BLaER1 (cell line): Measurements from ENCODE around the gene PDX1.

ENCODE experiments used
- H3K27ac ChIP-seq: shearing (Covaris generic); formaldehyde crosslinking; 2 replicates; pipeline ENCODE4 v1.8.1; 2022
- H3K27me3 ChIP-seq: shearing (Covaris generic); formaldehyde crosslinking; 2 replicates; pipeline ENCODE4 v1.8.1; 2022
- H3K36me3 ChIP-seq: shearing (Covaris generic); formaldehyde crosslinking; 2 replicates; pipeline ENCODE4 v1.8.1; 2022
- H3K4me1 ChIP-seq: shearing (Covaris generic); formaldehyde crosslinking; 2 replicates; pipeline ENCODE4 v1.8.1; 2022
- H3K4me2 ChIP-seq: shearing (Covaris generic); formaldehyde crosslinking; 2 replicates; pipeline ENCODE4 v1.8.1; 2022
- H3K4me3 ChIP-seq: shearing (Covaris generic); formaldehyde crosslinking; 2 replicates; pipeline ENCODE4 v1.8.1; 2022
- H3K9ac ChIP-seq: shearing (Covaris generic); formaldehyde crosslinking; 2 replicates; pipeline ENCODE4 v1.8.1; 2022
- H3K9me3 ChIP-seq: shearing (Covaris generic); formaldehyde crosslinking; 2 replicates; pipeline ENCODE4 v1.8.1; 2022
- H4K20me1 ChIP-seq: shearing (Covaris generic); formaldehyde crosslinking; 2 replicates; pipeline ENCODE4 v1.8.1; 2022
- Cebpa-rat ChIP-seq: shearing (Covaris generic); IDR thresholded peaks from 2 replicates; pipeline ENCODE4 v1.8.1; 2022

PDX1 gene

GRCh38 chr13:27928353-27928804 is 8.6 kb downstream of the PDX1 start:
- no peak for TF ChIP-seq Cebpa-rat
- H4K20me1 ChIP-seq = peaks cover 52% of the 10 kb centered on the region
- peaks cover 61% of the 10 kb centered on the region for H3K9me3 ChIP-seq
- H3K9ac ChIP-seq = no peak overlapping the region
- no peaks in the 10 kb centered on the region for H3K36me3 ChIP-seq
- peaks cover 77% of the 10 kb centered on the region for H3K27me3 ChIP-seq
- 0 out of 2 replicates have a peak overlapping the region, but pooled peaks have one; percentile 7 for H3K4me3 ChIP-seq
- no peak overlapping the region for H3K4me2 ChIP-seq
- no peak overlapping the region for H3K27ac ChIP-seq
- H3K4me1 ChIP-seq = no peaks in the 10 kb centered on the region; the same call in 1 of the 2 replicates

- H3K9ac ChIP-seq = no peak overlapping the region
- H3K4me2 ChIP-seq = no peak overlapping the region
- peaks cover 55% of the 10 kb centered on the region for H3K9me3 ChIP-seq
- H3K36me3 ChIP-seq = no peaks in the 10 kb centered on the region
- peaks cover 70% of the 10 kb centered on the region for H3K27me3 ChIP-seq
- no peak overlapping the region for H3K4me3 ChIP-seq
- peaks cover 46% of the 10 kb centered on the region for H4K20me1 ChIP-seq
- TF ChIP-seq Cebpa-rat = no peak
- H3K4me1 ChIP-seq = no peaks in the 10 kb centered on the region; the same call in 1 of the 2 replicates
- no peak overlapping the region for H3K27ac ChIP-seq
Measured at GRCh38 chr13:27928805-27929753, 9.3 kb downstream of the PDX1 start.

- H3K36me3 ChIP-seq = no peaks in the 10 kb centered on the region
- no peaks in the 10 kb centered on the region; the same call in 1 of the 2 replicates for H3K4me1 ChIP-seq
- no peak overlapping the region for H3K27ac ChIP-seq
- no peak for TF ChIP-seq Cebpa-rat
- H3K27me3 ChIP-seq = peaks cover 63% of the 10 kb centered on the region
- H4K20me1 ChIP-seq = peaks cover 38% of the 10 kb centered on the region
- peaks cover 47% of the 10 kb centered on the region for H3K9me3 ChIP-seq
- H3K9ac ChIP-seq = no peak overlapping the region
- H3K4me3 ChIP-seq = no peak overlapping the region
- H3K4me2 ChIP-seq = no peak overlapping the region
Measured at GRCh38 chr13:27929868-27930267, 10.1 kb downstream of the PDX1 start.

- no peak overlapping the region for H3K4me3 ChIP-seq
- H3K27me3 ChIP-seq = peaks cover 30% of the 10 kb centered on the region
- H3K4me1 ChIP-seq = no peaks in the 10 kb centered on the region
- no peaks in the 10 kb centered on the region for H3K36me3 ChIP-seq
- H3K27ac ChIP-seq = no peak overlapping the region
- H4K20me1 ChIP-seq = peaks cover 11% of the 10 kb centered on the region; the same call in 1 of the 2 replicates
- TF ChIP-seq Cebpa-rat = no peak
- H3K4me2 ChIP-seq = no peak overlapping the region
- no peak overlapping the region for H3K9ac ChIP-seq
- H3K9me3 ChIP-seq = peaks cover 14% of the 10 kb centered on the region
Measured at GRCh38 chr13:27933118-27933517, 13.3 kb downstream of the PDX1 start.

- peaks cover 8% of the 10 kb centered on the region for H3K9me3 ChIP-seq
- no peak overlapping the region for H3K4me2 ChIP-seq
- no peaks in the 10 kb centered on the region for H3K36me3 ChIP-seq
- peaks cover 5% of the 10 kb centered on the region; the same call in 1 of the 2 replicates for H4K20me1 ChIP-seq
- no peak overlapping the region for H3K27ac ChIP-seq
- H3K9ac ChIP-seq = no peak overlapping the region
- no peak overlapping the region for H3K4me3 ChIP-seq
- H3K4me1 ChIP-seq = no peaks in the 10 kb centered on the region
- H3K27me3 ChIP-seq = peaks cover 24% of the 10 kb centered on the region
- TF ChIP-seq Cebpa-rat = no peak
Measured at GRCh38 chr13:27933580-27934328, 14.0 kb downstream of the PDX1 start.

GRCh38 chr13:27942972-27943371 is 23.2 kb downstream of the PDX1 start:
- Histone ChIP-seq H4K20me1 (no peaks in the 10 kb centered on the region), H3K4me2 (no peak overlapping the region), H3K27me3 (no peaks in the 10 kb centered on the region), H3K9ac (no peak overlapping the region), H3K27ac (no peak overlapping the region), H3K36me3 (no peaks in the 10 kb centered on the region), H3K9me3 (peaks cover 20% of the 10 kb centered on the region), H3K4me3 (no peak overlapping the region), H3K4me1 (no peaks in the 10 kb centered on the region)
- no peak for TF ChIP-seq Cebpa-rat

GRCh38 chr13:27952876-27953675 is 33.3 kb downstream of the PDX1 start:
- H3K9me3 ChIP-seq = 0 out of 2 replicates have a peak, but pooled peaks cover 9% of the 10 kb centered on the region
- TF ChIP-seq Cebpa-rat = no peak
- peak overlapping the region; percentile 73 for H3K4me2 ChIP-seq
- peaks cover 14% of the 10 kb centered on the region; the same call in 1 of the 2 replicates for H4K20me1 ChIP-seq
- no peaks in the 10 kb centered on the region for H3K36me3 ChIP-seq
- H3K4me1 ChIP-seq = peaks cover 19% of the 10 kb centered on the region
- H3K27ac ChIP-seq = no peak overlapping the region
- peaks cover 68% of the 10 kb centered on the region for H3K27me3 ChIP-seq
- H3K4me3 ChIP-seq = peak overlapping the region; percentile 64
- H3K9ac ChIP-seq = 0 out of 2 replicates have a peak overlapping the region, but pooled peaks have one; percentile 44

- Histone ChIP-seq H4K20me1 (peaks cover 16% of the 10 kb centered on the region; the same call in 1 of the 2 replicates), H3K4me3 (peak overlapping the region; percentile 64), H3K27me3 (peaks cover 75% of the 10 kb centered on the region), H3K36me3 (no peaks in the 10 kb centered on the region), H3K4me2 (peak overlapping the region; percentile 73), H3K27ac (no peak overlapping the region), H3K9ac (0 out of 2 replicates have a peak overlapping the region, but pooled peaks have one; percentile 44), H3K4me1 (peaks cover 19% of the 10 kb centered on the region), H3K9me3 (0 out of 2 replicates have a peak, but pooled peaks cover 9% of the 10 kb centered on the region)
- TF ChIP-seq Cebpa-rat = no peak
Measured at GRCh38 chr13:27953676-27954405, 34.0 kb downstream of the PDX1 start.
